PC-3 (cell line): ENCODE data around the gene RHOJ. TPM values are rescaled to one million over a fixed set of nuclear protein-coding genes. Genes with fewer than 3 reads are reported as not detected.
"Not testable (repeated sequence)": the region's sequence is repeated elsewhere in the genome, so short reads cannot be mapped to it uniquely, and the experiment has no call there.

Experiments used
- ATAC-seq: fragments of 200-7000 bp; cut with Tn5 transposase; 2 replicates; pipeline ENCODE4 v1.9.1; 2020; ENCODE audit warnings: mild to moderate bottlenecking, moderate library complexity
- BruUV-seq: library from RNA; stranded (reverse); fragments of 400-500 nt; replicated peaks from 2 replicates; lab custom pipeline; 2021; lab: Mats Ljungman, UMichigan
- CTCF ChIA-PET: fragments of 300-600 bp; sonication (Branson Sonifier 250); formaldehyde crosslinking; loops from one replicate; lab custom pipeline; 2022; ENCODE audit warnings: antibody characterized with exemption; lab: Charles Lee
- POLR2A ChIA-PET: fragments of 300-600 bp; sonication (Branson Sonifier 250); formaldehyde crosslinking; loops from one replicate; lab custom pipeline; 2022; ENCODE audit warnings: antibody characterized with exemption; ENCODE audit not compliant: unreplicated experiment; lab: Charles Lee
- DNase-seq: peaks from one replicate; pipeline ENCODE4 v3.0.0-alpha.2; 2015
- H2AFZ ChIP-seq: fragments of 300-600 bp; sonication (generic); 2 replicates; pipeline ENCODE4 v1.6.0; 2016; ENCODE audit warnings: antibody characterized with exemption, low read length
- H3F3A ChIP-seq: fragments of 300-600 bp; sonication (generic); one replicate; pipeline ENCODE4 v1.6.0; 2017; ENCODE audit warnings: antibody characterized with exemption, low read length, control low read depth, mild to moderate bottlenecking; ENCODE audit not compliant: unreplicated experiment
- H3K27ac ChIP-seq: fragments of 300-600 bp; sonication (generic); 2 replicates; pipeline ENCODE4 v1.5.1; 2016; ENCODE audit warnings: mild to moderate bottlenecking, low read length
- H3K27me3 ChIP-seq: fragments of 300-600 bp; sonication (generic); 2 replicates; pipeline ENCODE4 v1.6.1; 2016; ENCODE audit warnings: low read length, mixed read lengths
- H3K36me3 ChIP-seq: fragments of 300-600 bp; sonication (generic); 2 replicates; pipeline ENCODE4 v1.6.1; 2016; ENCODE audit warnings: low read depth, mixed run types, low read length, mixed read lengths
- H3K4me1 ChIP-seq: fragments of 300-600 bp; sonication (generic); 2 replicates; pipeline ENCODE4 v1.5.1; 2016; ENCODE audit warnings: low read length; ENCODE audit not compliant: insufficient read depth
- H3K4me2 ChIP-seq: fragments of 300-600 bp; sonication (generic); 2 replicates; pipeline ENCODE4 v1.6.0; 2016; ENCODE audit warnings: low read length
- H3K4me3 ChIP-seq: fragments of 300-600 bp; sonication (generic); 2 replicates; pipeline ENCODE4 v1.5.1; 2016; ENCODE audit warnings: mild to moderate bottlenecking, low read length, mixed read lengths
- H3K79me2 ChIP-seq: fragments of 300-600 bp; sonication (generic); 2 replicates; pipeline ENCODE4 v1.6.1; 2017; ENCODE audit warnings: low read length, mixed read lengths
- H3K9ac ChIP-seq: fragments of 300-600 bp; sonication (generic); 2 replicates; pipeline ENCODE4 v1.6.0; 2016; ENCODE audit warnings: mild to moderate bottlenecking, low read length
- H3K9me2 ChIP-seq: fragments of 300-600 bp; sonication (generic); replicated peaks from 2 replicates; pipeline ENCODE4 v1.6.1; 2016; ENCODE audit warnings: mixed run types, low read length, mixed read lengths
- H3K9me3 ChIP-seq: fragments of 300-600 bp; sonication (generic); 2 replicates; pipeline ENCODE4 v1.6.1; 2016; ENCODE audit warnings: low read length, mixed read lengths
- H4K20me1 ChIP-seq: fragments of 300-600 bp; sonication (generic); 2 replicates; pipeline ENCODE4 v1.6.1; 2016; ENCODE audit warnings: low read length, mixed read lengths
- CTCF ChIP-seq: fragments of 300-600 bp; sonication (generic); conservative IDR thresholded peaks from 2 replicates; pipeline ENCODE4 v1.5.1; 2017; ENCODE audit warnings: antibody characterized with exemption, low read depth, mild to moderate bottlenecking, low read length
- EZH2 ChIP-seq: fragments of 300-600 bp; sonication (generic); IDR thresholded peaks from one replicate; pipeline ENCODE4 v1.6.1; 2017; ENCODE audit warnings: antibody characterized with exemption, mild to moderate bottlenecking, low read length; ENCODE audit not compliant: unreplicated experiment
- EZH2phosphoT487 ChIP-seq: fragments of 300-600 bp; sonication (generic); IDR thresholded peaks from 2 replicates; pipeline ENCODE4 v1.6.1; 2018; ENCODE audit warnings: mild to moderate bottlenecking, antibody characterized with exemption, low read length, borderline replicate concordance
- intact Hi-C: fragments of 100-400 bp; cut with micrococcal nuclease; formaldehyde crosslinking; loops from 2 replicates; pipeline ENCODE4 v1.9.0; 2023
- total RNA-seq: library from RNA; depleted of rRNA; stranded (reverse); fragments of >200 nt; gene quantifications from 2 replicates; pipeline ENCODE4 v1.2.3, GENCODE V29; 2014

The RHOJ gene
- total RNA-seq, 1 experiment from 2014 or later, result not detected

GRCh38 chr14:63276492-63277342 is 72.5 kb downstream of the RHOJ start:
- H3K79me2 ChIP-seq, result no peaks in the 10 kb centered on the region
- CTCF ChIA-PET, result interaction anchor here (0.6 to 1.3 kb wide), 3 partner anchors 102 to 1098 kb away, joined by 3 to 6 read pairs (median 3); no protein-coding TSS in a partner anchor
- H3K9me3 ChIP-seq, result no peaks in the 10 kb centered on the region
- POLR2A ChIA-PET, result no interaction called here
- no peak overlapping the region for H2AFZ ChIP-seq
- no peak overlapping the region for H3K4me2 ChIP-seq
- no peak overlapping the region for H3K4me3 ChIP-seq
- H3K4me1 ChIP-seq, result no peaks in the 10 kb centered on the region
- BruUV-seq, result no TSS peak
- H3K9ac ChIP-seq, result no peak overlapping the region
- no peaks in the 10 kb centered on the region for H3K36me3 ChIP-seq
- no peak overlapping the region for H3K27ac ChIP-seq
- no peaks in the 10 kb centered on the region for H3F3A ChIP-seq
- TF ChIP-seq CTCF, result peak; percentile 98
- no peak for TF ChIP-seq EZH2
- H3K27me3 ChIP-seq, result peaks cover 43% of the 10 kb centered on the region
- ATAC-seq (peak; percentile 84), DNase-seq (peak; percentile 76)
- no peaks in the 10 kb centered on the region for H3K9me2 ChIP-seq
- no peaks in the 10 kb centered on the region for H4K20me1 ChIP-seq
- intact Hi-C loops, result loop anchor here (1.0 kb wide), 4 partner anchors 102 to 1113 kb away; no protein-coding TSS in a partner anchor

GRCh38 chr14:63277591-63278183 is 73.4 kb downstream of the RHOJ start:
- BruUV-seq, result no TSS peak
- intact Hi-C loops, result no loop called here
- POLR2A ChIA-PET, result no interaction called here

GRCh38 chr14:63279933-63280332 is 75.7 kb downstream of the RHOJ start:
- CTCF ChIA-PET, BruUV-seq: not testable (repeated sequence)

More at GRCh38 chr14:63277591-63278183, 73.4 kb downstream of the RHOJ start:
- Histone ChIP-seq H2AFZ (no peak overlapping the region), H3K4me1 (no peaks in the 10 kb centered on the region), H3K27me3 (peaks cover 44% of the 10 kb centered on the region), H3K4me2 (no peak overlapping the region), H4K20me1 (no peaks in the 10 kb centered on the region), H3K9ac (no peak overlapping the region), H3K9me3 (no peaks in the 10 kb centered on the region), H3K9me2 (no peaks in the 10 kb centered on the region), H3F3A (no peaks in the 10 kb centered on the region), H3K36me3 (no peaks in the 10 kb centered on the region), H3K27ac (no peak overlapping the region), H3K4me3 (no peak overlapping the region), H3K79me2 (no peaks in the 10 kb centered on the region)
- DNase-seq, result no peak
- CTCF ChIA-PET, result interaction anchor here (0.6 to 0.8 kb wide), 2 partner anchors 103 to 1099 kb away, joined by 3 read pairs; no protein-coding TSS in a partner anchor
- ATAC-seq, result no peak
- TF ChIP-seq CTCF (no peak), EZH2 (no peak), EZH2phosphoT487 (no peak)

More at GRCh38 chr14:63279933-63280332, 75.7 kb downstream of the RHOJ start:
- intact Hi-C loops, H3K9me2 ChIP-seq, POLR2A ChIA-PET, H3K4me2 ChIP-seq, H3K4me1 ChIP-seq, H3K27ac ChIP-seq, H2AFZ ChIP-seq, ATAC-seq, DNase-seq, H3K9me3 ChIP-seq, H3K36me3 ChIP-seq, H3F3A ChIP-seq, H3K9ac ChIP-seq, H4K20me1 ChIP-seq, H3K79me2 ChIP-seq, H3K4me3 ChIP-seq: not testable (repeated sequence)
- peaks cover 57% of the 10 kb centered on the region for H3K27me3 ChIP-seq
